Measurements from ENCODE around the gene GSTO1. TPM values are rescaled to one million over a fixed set of nuclear protein-coding genes. Genes with fewer than 3 reads are reported as not detected.

GSTO1 gene
- total and polyA plus RNA-seq, 9 of the 15 experiments (the other 6 are each of a cell fraction or from before 2014, with no cell fraction given): 136 to 592 (median 237) TPM

GRCh38 chr10:104231784-104232612, 22.7 kb upstream of the GSTO1 start, which contains the start of gene CFAP43 (continued):
- peak; percentile 61; the same call in 1 of the 2 replicates for TF ChIP-seq FOXM1 (IDR thresholded peaks at IDR 0.05; ENCODE audit: low read depth)
- TF ChIP-seq FOXM1 (CRISPR knock-in tag; IDR thresholded peaks at IDR 0.05; ENCODE audit: low read depth): no peak
- TF ChIP-seq ZZZ3 (IDR thresholded peaks at IDR 0.05): no peak
- no peak for TF ChIP-seq NCOA6 (IDR thresholded peaks at IDR 0.05)
- TF ChIP-seq ZNF76 (CRISPR knock-in tag; IDR thresholded peaks at IDR 0.05; ENCODE audit: borderline replicate concordance): no peak
- TF ChIP-seq NFIC (IDR thresholded peaks at IDR 0.05): no peak
- peak; percentile 93 for TF ChIP-seq MBD2 (IDR thresholded peaks at IDR 0.05; ENCODE audit: borderline replicate concordance, low read depth)
- peak; percentile 46; the same call in 1 of the 2 replicates for TF ChIP-seq MYC (IDR thresholded peaks at IDR 0.05; ENCODE audit: low read depth, low read length)
- TF ChIP-seq MYC (CRISPR knock-in tag; IDR thresholded peaks at IDR 0.05; ENCODE audit: borderline replicate concordance, low read depth): no peak
- peak; percentile 61; the same call in 1 of the 2 replicates for TF ChIP-seq RB1 (IDR thresholded peaks at IDR 0.05; ENCODE audit: low read depth)
- no peak for TF ChIP-seq JUNB (CRISPR knock-in tag; conservative IDR thresholded peaks at IDR 0.05)
- no peak for TF ChIP-seq KLF10 (CRISPR knock-in tag; IDR thresholded peaks at IDR 0.05)
- TF ChIP-seq SREBF1 (IDR thresholded peaks at IDR 0.05; ENCODE audit: borderline replicate concordance, low read depth, low read length): no peak
- TF ChIP-seq ZBTB49 (CRISPR knock-in tag; IDR thresholded peaks at IDR 0.05; ENCODE audit: borderline replicate concordance): no peak
- no peak for TF ChIP-seq TCFL5 (CRISPR knock-in tag; conservative IDR thresholded peaks at IDR 0.05)
- TF ChIP-seq ZNF436 (CRISPR knock-in tag; IDR thresholded peaks at IDR 0.05): no peak
- peak; percentile 43; the same call in 1 of the 2 replicates for TF ChIP-seq ATF7 (IDR thresholded peaks at IDR 0.05)
- no peak for TF ChIP-seq ZNF407 (IDR thresholded peaks at IDR 0.05; ENCODE audit: low read depth)
- TF ChIP-seq HNRNPLL (IDR thresholded peaks at IDR 0.05; ENCODE audit: low read depth, low read length, poor library complexity, severe bottlenecking): peak; percentile 80
